ENCODE results near the gene PDRG1.

DNA sequence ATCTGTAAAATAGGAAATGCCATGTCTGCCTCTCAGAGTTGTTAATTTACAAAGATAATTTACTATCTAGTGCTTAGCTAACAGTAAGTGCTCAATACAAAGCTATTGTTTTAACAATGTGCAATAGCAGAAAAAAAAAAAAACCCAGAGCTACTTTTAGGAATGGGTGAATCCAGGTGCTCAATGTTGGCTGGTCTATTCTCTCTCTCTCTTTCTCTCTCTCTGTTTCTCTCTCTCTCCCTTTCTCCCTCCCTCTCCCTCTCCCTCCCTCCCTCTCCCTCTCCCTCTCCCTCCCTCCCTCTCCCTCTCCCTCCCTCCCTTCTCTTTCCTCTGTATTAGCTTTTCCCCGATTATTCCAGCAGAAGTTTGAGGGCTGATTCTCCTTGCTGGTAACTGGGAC lies 14.0 kb downstream of the PDRG1 start:
- TF ChIP-seq POLR2AphosphoS5 (IDR thresholded peaks at IDR 0.05) (no peak), MXI1 (conservative IDR thresholded peaks at IDR 0.05; ENCODE audit: poor library complexity, severe bottlenecking) (no peak), RAD21 (conservative IDR thresholded peaks at IDR 0.05) (no peak), EZH2 (IDR thresholded peaks at IDR 0.05; ENCODE audit: borderline replicate concordance, insufficient read depth, low read length, poor library complexity, severe bottlenecking) (no peak), EP300 (conservative IDR thresholded peaks at IDR 0.05; ENCODE audit: poor library complexity, severe bottlenecking) (no peak), SMC3 (conservative IDR thresholded peaks at IDR 0.05; ENCODE audit: poor library complexity) (no peak)
- TF ChIP-seq, protein P1, sequence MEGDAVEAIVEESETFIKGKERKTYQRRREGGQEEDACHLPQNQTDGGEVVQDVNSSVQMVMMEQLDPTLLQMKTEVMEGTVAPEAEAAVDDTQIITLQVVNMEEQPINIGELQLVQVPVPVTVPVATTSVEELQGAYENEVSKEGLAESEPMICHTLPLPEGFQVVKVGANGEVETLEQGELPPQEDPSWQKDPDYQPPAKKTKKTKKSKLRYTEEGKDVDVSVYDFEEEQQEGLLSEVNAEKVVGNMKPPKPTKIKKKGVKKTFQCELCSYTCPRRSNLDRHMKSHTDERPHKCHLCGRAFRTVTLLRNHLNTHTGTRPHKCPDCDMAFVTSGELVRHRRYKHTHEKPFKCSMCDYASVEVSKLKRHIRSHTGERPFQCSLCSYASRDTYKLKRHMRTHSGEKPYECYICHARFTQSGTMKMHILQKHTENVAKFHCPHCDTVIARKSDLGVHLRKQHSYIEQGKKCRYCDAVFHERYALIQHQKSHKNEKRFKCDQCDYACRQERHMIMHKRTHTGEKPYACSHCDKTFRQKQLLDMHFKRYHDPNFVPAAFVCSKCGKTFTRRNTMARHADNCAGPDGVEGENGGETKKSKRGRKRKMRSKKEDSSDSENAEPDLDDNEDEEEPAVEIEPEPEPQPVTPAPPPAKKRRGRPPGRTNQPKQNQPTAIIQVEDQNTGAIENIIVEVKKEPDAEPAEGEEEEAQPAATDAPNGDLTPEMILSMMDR (IDR thresholded peaks at IDR 0.05; ENCODE audit: poor library complexity, severe bottlenecking) = no peak
- TF ChIP-seq, protein P2, sequence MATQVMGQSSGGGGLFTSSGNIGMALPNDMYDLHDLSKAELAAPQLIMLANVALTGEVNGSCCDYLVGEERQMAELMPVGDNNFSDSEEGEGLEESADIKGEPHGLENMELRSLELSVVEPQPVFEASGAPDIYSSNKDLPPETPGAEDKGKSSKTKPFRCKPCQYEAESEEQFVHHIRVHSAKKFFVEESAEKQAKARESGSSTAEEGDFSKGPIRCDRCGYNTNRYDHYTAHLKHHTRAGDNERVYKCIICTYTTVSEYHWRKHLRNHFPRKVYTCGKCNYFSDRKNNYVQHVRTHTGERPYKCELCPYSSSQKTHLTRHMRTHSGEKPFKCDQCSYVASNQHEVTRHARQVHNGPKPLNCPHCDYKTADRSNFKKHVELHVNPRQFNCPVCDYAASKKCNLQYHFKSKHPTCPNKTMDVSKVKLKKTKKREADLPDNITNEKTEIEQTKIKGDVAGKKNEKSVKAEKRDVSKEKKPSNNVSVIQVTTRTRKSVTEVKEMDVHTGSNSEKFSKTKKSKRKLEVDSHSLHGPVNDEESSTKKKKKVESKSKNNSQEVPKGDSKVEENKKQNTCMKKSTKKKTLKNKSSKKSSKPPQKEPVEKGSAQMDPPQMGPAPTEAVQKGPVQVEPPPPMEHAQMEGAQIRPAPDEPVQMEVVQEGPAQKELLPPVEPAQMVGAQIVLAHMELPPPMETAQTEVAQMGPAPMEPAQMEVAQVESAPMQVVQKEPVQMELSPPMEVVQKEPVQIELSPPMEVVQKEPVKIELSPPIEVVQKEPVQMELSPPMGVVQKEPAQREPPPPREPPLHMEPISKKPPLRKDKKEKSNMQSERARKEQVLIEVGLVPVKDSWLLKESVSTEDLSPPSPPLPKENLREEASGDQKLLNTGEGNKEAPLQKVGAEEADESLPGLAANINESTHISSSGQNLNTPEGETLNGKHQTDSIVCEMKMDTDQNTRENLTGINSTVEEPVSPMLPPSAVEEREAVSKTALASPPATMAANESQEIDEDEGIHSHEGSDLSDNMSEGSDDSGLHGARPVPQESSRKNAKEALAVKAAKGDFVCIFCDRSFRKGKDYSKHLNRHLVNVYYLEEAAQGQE (IDR thresholded peaks at IDR 0.05; ENCODE audit: borderline replicate concordance) = no peak
